GM21737 (cell line): ENCODE measurements around the gene PICK1.

Experiments
- ATAC-seq: cut with Tn5 transposase; IDR thresholded peaks from one replicate; pipeline ENCODE4 v1.9.1; 2021; ENCODE audit warnings: mild to moderate bottlenecking, moderate library complexity; ENCODE audit not compliant: unreplicated experiment

Gene PICK1

GRCh38 chr22:38086001-38086845, 29.0 kb downstream of the PICK1 start:
- ATAC-seq: no peak

- no peak for ATAC-seq
These were observed 29.7 kb downstream of the PICK1 start for GRCh38 chr22:38086942-38087341.

- ATAC-seq: no peak
These were observed 30.7 kb downstream of the PICK1 start for GRCh38 chr22:38087855-38088254.

GRCh38 chr22:38088629-38089473, 31.6 kb downstream of the PICK1 start:
- ATAC-seq: no peak

- ATAC-seq: no peak
These were observed 32.3 kb downstream of the PICK1 start for GRCh38 chr22:38089474-38089851.

- ATAC-seq: no peak
These were observed 39.9 kb downstream of the PICK1 start for GRCh38 chr22:38097058-38097457.

- no peak for ATAC-seq
These were observed 40.6 kb downstream of the PICK1 start for GRCh38 chr22:38097557-38098409.

- no peak for ATAC-seq
These were observed 41.4 kb downstream of the PICK1 start for GRCh38 chr22:38098410-38099249.

GRCh38 chr22:38103641-38104040, 46.4 kb downstream of the PICK1 start:
- ATAC-seq: no peak

GRCh38 chr22:38104084-38104483, 46.9 kb downstream of the PICK1 start:
- ATAC-seq: no peak

- no peak for ATAC-seq
These were observed 49.8 kb downstream of the PICK1 start for GRCh38 chr22:38106814-38107578.

GRCh38 chr22:38107692-38108515, 50.7 kb downstream of the PICK1 start:
- ATAC-seq: no peak

- ATAC-seq: no peak
These were observed 51.5 kb downstream of the PICK1 start for GRCh38 chr22:38108561-38109319.

- ATAC-seq: no peak
These were observed 52.3 kb downstream of the PICK1 start for GRCh38 chr22:38109371-38110001.

GRCh38 chr22:38110008-38110862, 53.0 kb downstream of the PICK1 start, which contains the start of gene BAIAP2L2:
Gene BAIAP2L2 (minus strand): TSS chr22:38110684. CDS start chr22:38110525, 159 bp downstream.
- no peak for ATAC-seq
